Trophoblast cell (in vitro differentiated cells and primary cell): ENCODE data around the gene NOS1AP.
A peak's percentile ranks its signal among the peaks of the same experiment; 100 is the strongest.

Experiments used
- DNase-seq, 2 donors: peaks; one replicate each; pipeline ENCODE4 v3.0.0-alpha.2; 2016
- H2AFZ ChIP-seq: 2 replicates; pipeline ENCODE4 v1.6.1; 2013; ENCODE audit warnings: low read length, moderate library complexity, mild to moderate bottlenecking; ENCODE audit not compliant: insufficient read depth, poor library complexity
- H2AK5ac ChIP-seq: 2 replicates; pipeline ENCODE4 v1.6.1; 2013; ENCODE audit warnings: mild to moderate bottlenecking, low read length
- H2BK120ac ChIP-seq: 2 replicates; pipeline ENCODE4 v1.6.1; 2013; ENCODE audit warnings: low read length, mild to moderate bottlenecking, moderate library complexity; ENCODE audit not compliant: insufficient read depth, poor library complexity
- H2BK12ac ChIP-seq: 2 replicates; pipeline ENCODE4 v1.6.1; 2013; ENCODE audit warnings: mild to moderate bottlenecking, low read length, moderate library complexity
- H2BK5ac ChIP-seq: 2 replicates; pipeline ENCODE4 v1.6.1; 2013; ENCODE audit warnings: low read length, low read depth, moderate library complexity, mild to moderate bottlenecking; ENCODE audit not compliant: poor library complexity
- H3K14ac ChIP-seq: 2 replicates; pipeline ENCODE4 v1.6.1; 2013; ENCODE audit warnings: mild to moderate bottlenecking, low read length
- H3K18ac ChIP-seq: 2 replicates; pipeline ENCODE4 v1.6.1; 2013; ENCODE audit warnings: mild to moderate bottlenecking, low read length
- H3K23ac ChIP-seq: 2 replicates; pipeline ENCODE4 v1.6.1; 2013; ENCODE audit warnings: low read length
- H3K27ac ChIP-seq: 2 replicates; pipeline ENCODE4 v1.5.1; 2013; ENCODE audit warnings: low read depth, mild to moderate bottlenecking, inconsistent platforms, low read length, moderate library complexity
- H3K27me3 ChIP-seq: 2 replicates; pipeline ENCODE4 v1.6.1; 2013; ENCODE audit warnings: inconsistent platforms, mild to moderate bottlenecking, low read length, moderate library complexity; ENCODE audit not compliant: insufficient read depth
- H3K36me3 ChIP-seq, 2 experiments: 1 replicate in 1 of 2; 2 replicates in 1 of 2; pipeline ENCODE4 v1.6.1; 2013; ENCODE audit warnings: low read length in 2 of 2, mild to moderate bottlenecking in 2 of 2, moderate library complexity in 1 of 2; ENCODE audit not compliant: insufficient read depth in 2 of 2, control insufficient read depth in 1 of 2
- H3K4ac ChIP-seq: 2 replicates; pipeline ENCODE4 v1.6.1; 2013; ENCODE audit warnings: low read depth, mild to moderate bottlenecking, low read length, moderate library complexity
- H3K4me1 ChIP-seq, 2 experiments: 1 replicate in 1 of 2; 2 replicates in 1 of 2; pipeline ENCODE4 v1.6.1; 2013; ENCODE audit warnings: low read length in 2 of 2, mild to moderate bottlenecking in 2 of 2, moderate library complexity in 1 of 2; ENCODE audit not compliant: insufficient read depth in 2 of 2, control insufficient read depth in 1 of 2
- H3K4me2 ChIP-seq: 2 replicates; pipeline ENCODE4 v1.6.1; 2013; ENCODE audit warnings: inconsistent platforms, mild to moderate bottlenecking, low read length, moderate library complexity
- H3K4me3 ChIP-seq: 2 replicates; pipeline ENCODE4 v1.5.1; 2013; ENCODE audit warnings: mild to moderate bottlenecking, low read depth, low read length, inconsistent platforms
- H3K79me1 ChIP-seq: one replicate; pipeline ENCODE4 v1.6.1; 2013; ENCODE audit warnings: low read length
- H3K79me2 ChIP-seq: 2 replicates; pipeline ENCODE4 v1.6.1; 2013; ENCODE audit warnings: low read length, mild to moderate bottlenecking; ENCODE audit not compliant: control insufficient read depth, insufficient read depth, poor library complexity
- H3K9ac ChIP-seq: 2 replicates; pipeline ENCODE4 v1.6.1; 2013; ENCODE audit warnings: mild to moderate bottlenecking, low read length
- H3K9me3 ChIP-seq: 2 replicates; pipeline ENCODE4 v1.6.1; 2013; ENCODE audit warnings: low read depth, mild to moderate bottlenecking, control low read depth, inconsistent platforms, low read length; ENCODE audit not compliant: insufficient read depth
- H4K12ac ChIP-seq: 2 replicates; pipeline ENCODE4 v1.6.1; 2013; ENCODE audit warnings: low read depth, mild to moderate bottlenecking, low read length, moderate library complexity
- H4K8ac ChIP-seq: 2 replicates; pipeline ENCODE4 v1.6.1; 2013; ENCODE audit warnings: low read depth, mild to moderate bottlenecking, low read length, moderate library complexity
- H4K91ac ChIP-seq: one replicate; pipeline ENCODE4 v1.6.1; 2013; ENCODE audit warnings: low read depth, mild to moderate bottlenecking, low read length, moderate library complexity
- WGBS: extraction: QIAGEN DNeasy Blood & Tissue Kit; methylation state at CpG from one replicate; pipeline ENCODE4 v1.1.7; 2013; ENCODE audit warnings: missing lambda C conversion rate; ENCODE audit not compliant: insufficient read length, insufficient coverage; ENCODE audit errors: extremely low coverage; 5-methylcytosine and 5-hydroxymethylcytosine counted together

NOS1AP gene

GRCh38 chr1:162028726-162029125 lies 40.8 kb upstream of the NOS1AP start:
- H2AFZ ChIP-seq: no peak overlapping the region
- no CpG with 5 or more reads among the region's 6 CpGs for WGBS
- no peak overlapping the region for H3K27ac ChIP-seq
- H3K36me3 ChIP-seq: no peaks in the 10 kb centered on the region
- no peak overlapping the region for H3K14ac ChIP-seq
- no peak overlapping the region for H2BK120ac ChIP-seq
- H2BK12ac ChIP-seq: no peak overlapping the region
- peaks cover 0 to 5% of the 10 kb centered on the region in 2 experiments for H3K4me1 ChIP-seq
- H4K8ac ChIP-seq: no peak overlapping the region
- H3K18ac ChIP-seq: no peak overlapping the region
- no peak overlapping the region for H3K4me2 ChIP-seq
- peaks cover 8% of the 10 kb centered on the region for H3K27me3 ChIP-seq
- H3K4ac ChIP-seq: no peak overlapping the region
- no peaks in the 10 kb centered on the region for H3K79me2 ChIP-seq
- H4K91ac ChIP-seq: no peak overlapping the region
- DNase-seq: peak; percentile 4 to 47
- no peaks in the 10 kb centered on the region for H3K9me3 ChIP-seq
- no peak overlapping the region for H3K4me3 ChIP-seq
- H3K23ac ChIP-seq: no peak overlapping the region
- H2AK5ac ChIP-seq: no peak overlapping the region
- H2BK5ac ChIP-seq: no peak overlapping the region
- H3K9ac ChIP-seq: no peak overlapping the region
- H3K79me1 ChIP-seq: no peaks in the 10 kb centered on the region
- no peak overlapping the region for H4K12ac ChIP-seq

- H3K79me2 ChIP-seq: no peaks in the 10 kb centered on the region
- no peak overlapping the region for H4K8ac ChIP-seq
- H3K4me3 ChIP-seq: no peak overlapping the region
- DNase-seq: no peak
- H2BK5ac ChIP-seq: no peak overlapping the region
- H3K79me1 ChIP-seq: no peaks in the 10 kb centered on the region
- H2BK12ac ChIP-seq: no peak overlapping the region
- no peak overlapping the region for H4K12ac ChIP-seq
- H2AK5ac ChIP-seq: no peak overlapping the region
- H3K4me2 ChIP-seq: no peak overlapping the region
- H3K36me3 ChIP-seq: no peaks in the 10 kb centered on the region
- H3K14ac ChIP-seq: no peak overlapping the region
- no peak overlapping the region for H3K18ac ChIP-seq
- H3K9me3 ChIP-seq: no peaks in the 10 kb centered on the region
- no CpG with 5 or more reads among the region's 4 CpGs for WGBS
- H3K4me1 ChIP-seq: peaks cover 0 to 2% of the 10 kb centered on the region in 2 experiments
- H4K91ac ChIP-seq: no peak overlapping the region
- H3K27me3 ChIP-seq: peaks cover 5% of the 10 kb centered on the region
- H3K9ac ChIP-seq: no peak overlapping the region
- no peak overlapping the region for H2AFZ ChIP-seq
- no peak overlapping the region for H3K23ac ChIP-seq
- H2BK120ac ChIP-seq: no peak overlapping the region
- no peak overlapping the region for H3K4ac ChIP-seq
- H3K27ac ChIP-seq: no peak overlapping the region
These were observed 40.3 kb upstream of the NOS1AP start for GRCh38 chr1:162029157-162029556.

- H2AFZ ChIP-seq: no peak overlapping the region
- H2BK5ac ChIP-seq: no peak overlapping the region
These were observed 38.7 kb upstream of the NOS1AP start for GRCh38 chr1:162030759-162031280.

GRCh38 chr1:162033428-162033827 lies 36.1 kb upstream of the NOS1AP start:
- H4K8ac ChIP-seq: no peak overlapping the region

More at GRCh38 chr1:162030759-162031280, 38.7 kb upstream of the NOS1AP start:
- H4K12ac ChIP-seq: no peak overlapping the region
- no peak overlapping the region for H4K91ac ChIP-seq
- no peaks in the 10 kb centered on the region for H3K27me3 ChIP-seq
- no peak overlapping the region for H3K4me2 ChIP-seq
- H4K8ac ChIP-seq: no peak overlapping the region
- no peak overlapping the region for H3K4me3 ChIP-seq
- H3K4ac ChIP-seq: no peak overlapping the region
- H2AK5ac ChIP-seq: no peak overlapping the region
- no peak overlapping the region for H3K14ac ChIP-seq
- H3K79me2 ChIP-seq: no peaks in the 10 kb centered on the region
- H3K27ac ChIP-seq: no peak overlapping the region
- no peak overlapping the region for H3K23ac ChIP-seq
- H3K9ac ChIP-seq: no peak overlapping the region
- H3K79me1 ChIP-seq: no peaks in the 10 kb centered on the region
- no peak overlapping the region for H3K18ac ChIP-seq
- DNase-seq: no peak
- H3K36me3 ChIP-seq: no peaks in the 10 kb centered on the region
- peaks cover 1% of the 10 kb centered on the region for H3K9me3 ChIP-seq
- no CpG with 5 or more reads among the region's 3 CpGs for WGBS
- peaks cover 3 to 4% of the 10 kb centered on the region in 2 experiments for H3K4me1 ChIP-seq
- H2BK120ac ChIP-seq: no peak overlapping the region
- no peak overlapping the region for H2BK12ac ChIP-seq

More at GRCh38 chr1:162033428-162033827, 36.1 kb upstream of the NOS1AP start:
- Histone ChIP-seq H2AFZ (no peak overlapping the region), H3K27ac (no peak overlapping the region), H4K91ac (no peak overlapping the region), H2BK5ac (no peak overlapping the region), H2BK12ac (no peak overlapping the region), H2AK5ac (no peak overlapping the region), H3K27me3 (no peaks in the 10 kb centered on the region), H3K4ac (no peak overlapping the region), H3K18ac (no peak overlapping the region), H3K4me1 (peaks cover 3 to 4% of the 10 kb centered on the region in 2 experiments), H3K4me3 (no peak overlapping the region), H3K9ac (no peak overlapping the region), H3K9me3 (peaks cover 1% of the 10 kb centered on the region), H3K79me2 (no peaks in the 10 kb centered on the region), H3K79me1 (no peaks in the 10 kb centered on the region), H4K12ac (no peak overlapping the region), H2BK120ac (no peak overlapping the region), H3K14ac (no peak overlapping the region), H3K4me2 (no peak overlapping the region), H3K23ac (no peak overlapping the region), H3K36me3 (no peaks in the 10 kb centered on the region)
- no peak for DNase-seq
- no CpG with 5 or more reads among the region's 6 CpGs for WGBS
